GM18868 (cell line): ENCODE measurements around the gene HIPK2.
A peak's percentile ranks its signal among the peaks of the same experiment; 100 is the strongest.

Experiments
- ATAC-seq: cut with Tn5 transposase; IDR thresholded peaks from one replicate; pipeline ENCODE4 v1.9.1; 2021; ENCODE audit warnings: mild to moderate bottlenecking, moderate library complexity; ENCODE audit not compliant: unreplicated experiment

HIPK2 gene

GRCh38 chr7:139737221-139738100 is 40.3 kb downstream of the HIPK2 start:
- ATAC-seq, result no peak

- ATAC-seq, result no peak
These were observed 41.7 kb downstream of the HIPK2 start for GRCh38 chr7:139735912-139736595.

DNA sequence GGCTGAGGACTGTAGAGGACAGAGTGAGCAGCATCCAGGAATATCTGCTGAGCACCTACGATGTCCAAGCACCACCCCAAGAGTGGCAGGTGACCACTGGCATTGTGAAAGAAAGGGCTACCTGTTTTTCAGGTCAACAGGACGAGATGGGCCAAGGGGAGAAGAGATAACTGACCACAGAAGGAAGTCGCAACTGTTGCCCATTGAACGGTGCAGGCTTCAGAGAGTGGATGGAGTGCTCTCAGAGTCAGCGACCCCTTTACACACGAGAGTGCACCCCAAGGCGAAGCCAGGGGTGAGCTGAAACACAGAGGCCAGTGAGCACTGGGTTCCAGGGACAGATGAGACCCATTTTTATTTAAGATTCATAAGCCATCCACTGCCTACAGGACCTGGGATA is 42.3 kb downstream of the HIPK2 start:
- no peak for ATAC-seq

- ATAC-seq, result peak; percentile 37
These were observed 43.4 kb downstream of the HIPK2 start for GRCh38 chr7:139734395-139734794.

- ATAC-seq, result no peak
These were observed 44.0 kb downstream of the HIPK2 start for GRCh38 chr7:139733751-139734150.

GRCh38 chr7:139732471-139733167 is 45.2 kb downstream of the HIPK2 start:
- no peak for ATAC-seq

DNA sequence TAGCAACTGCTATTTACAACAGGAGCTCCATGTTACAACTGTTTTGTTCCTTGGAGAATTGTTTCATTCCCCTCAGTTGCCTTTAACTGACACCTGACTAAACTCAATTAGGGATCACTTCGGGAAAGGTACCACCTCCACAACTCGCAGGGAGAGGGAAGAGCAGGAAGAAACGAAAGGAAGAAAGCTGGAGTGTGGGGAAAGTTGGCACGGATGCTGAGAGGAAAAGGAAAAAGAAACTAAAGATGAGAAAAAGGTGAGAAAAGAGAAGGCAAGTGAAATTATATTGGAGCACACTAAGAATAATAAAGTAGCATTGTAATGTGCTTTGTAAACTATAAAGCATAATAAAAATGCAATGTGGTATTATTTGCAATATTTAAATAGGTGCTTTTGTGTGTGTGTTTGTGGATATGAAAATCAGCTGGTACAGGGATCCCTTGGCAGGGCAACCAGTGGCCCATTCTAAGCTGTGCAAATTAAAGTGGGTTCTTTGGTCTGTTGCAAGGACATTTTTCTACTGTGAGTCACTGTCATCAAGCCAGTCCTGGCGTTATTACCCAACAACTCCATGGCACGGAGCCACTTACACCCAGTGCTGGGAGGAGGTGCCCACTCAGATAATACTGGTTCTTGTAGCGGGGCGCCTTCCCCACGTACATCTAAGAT is 45.9 kb downstream of the HIPK2 start:
- no peak for ATAC-seq

GRCh38 chr7:139730746-139731612 is 46.8 kb downstream of the HIPK2 start:
- peak; percentile 64 for ATAC-seq

DNA sequence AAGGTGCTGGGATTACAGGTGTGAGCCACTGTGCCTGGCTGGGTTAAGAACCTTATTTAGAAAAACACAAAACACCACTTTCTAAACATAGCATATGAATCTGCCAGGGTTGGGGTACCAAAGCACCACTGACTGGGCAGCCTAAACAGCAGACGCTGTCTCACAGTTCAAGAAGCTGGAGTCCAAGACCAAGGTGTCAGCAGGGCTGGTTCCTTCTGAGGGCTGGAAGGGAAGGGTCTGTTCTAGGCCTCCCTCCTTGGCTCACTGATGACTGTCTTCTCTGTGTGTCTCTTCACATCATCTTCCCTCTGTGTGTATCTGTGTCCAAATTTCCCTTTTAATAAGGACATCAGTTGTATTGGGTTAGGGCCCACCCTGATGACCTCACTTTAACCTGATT is 49.6 kb downstream of the HIPK2 start:
- ATAC-seq, result no peak

- no peak for ATAC-seq
These were observed 50.6 kb downstream of the HIPK2 start for GRCh38 chr7:139727151-139727705.

DNA sequence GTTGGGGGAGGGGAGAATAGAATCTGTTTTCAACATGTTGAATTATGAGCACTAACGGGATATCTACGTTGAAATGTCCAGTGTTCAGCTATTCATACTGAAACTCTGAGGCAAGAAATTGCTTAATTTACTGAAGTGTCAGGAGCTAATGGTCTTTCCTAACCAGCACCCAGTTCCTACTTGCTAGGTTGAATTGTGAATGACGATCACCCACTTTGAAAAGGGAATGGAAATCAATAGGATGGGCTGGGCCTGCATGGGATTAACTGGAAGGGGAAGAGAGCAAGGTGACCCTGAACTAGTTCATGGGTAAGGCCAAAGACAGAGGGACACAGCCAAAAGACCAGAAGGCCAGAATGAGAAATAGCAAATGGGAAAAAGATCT is 51.3 kb downstream of the HIPK2 start:
- no peak for ATAC-seq

GRCh38 chr7:139725858-139726484 is 51.8 kb downstream of the HIPK2 start:
- ATAC-seq, result no peak

- ATAC-seq, result peak; percentile 74
These were observed 52.7 kb downstream of the HIPK2 start for GRCh38 chr7:139725077-139725476.

- ATAC-seq, result no peak
These were observed 55.2 kb downstream of the HIPK2 start for GRCh38 chr7:139722604-139723003.

- ATAC-seq, result no peak
These were observed 56.0 kb downstream of the HIPK2 start for GRCh38 chr7:139721821-139722220.

DNA sequence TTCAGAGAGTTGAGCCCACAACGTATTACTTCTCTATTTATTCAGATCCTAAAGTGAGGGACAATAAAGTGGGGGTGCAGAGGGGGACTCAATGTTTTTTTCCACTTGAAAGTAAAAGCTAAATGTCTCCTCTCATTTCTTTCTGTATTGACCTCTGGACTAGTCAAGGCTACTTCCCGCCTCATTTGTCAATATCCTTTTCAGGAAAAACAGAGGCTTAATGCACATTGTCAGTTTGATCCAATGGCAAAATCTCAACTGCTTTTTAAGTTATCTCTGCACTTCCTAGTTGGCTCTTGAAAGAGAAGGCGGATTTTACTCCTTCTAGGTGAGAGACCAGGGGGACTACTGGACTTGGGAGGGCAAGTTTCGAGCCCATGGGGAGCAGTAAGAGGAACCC is 56.4 kb downstream of the HIPK2 start:
- ATAC-seq, result no peak

GRCh38 chr7:139720705-139721231 is 57.0 kb downstream of the HIPK2 start:
- no peak for ATAC-seq

- ATAC-seq, result no peak
These were observed 57.6 kb downstream of the HIPK2 start for GRCh38 chr7:139720186-139720585.

GRCh38 chr7:139718859-139719258 is 58.9 kb downstream of the HIPK2 start:
- ATAC-seq, result no peak
